Activated CD8-positive, alpha-beta memory T cell treated with anti-CD3 and anti-CD28 coated beads, Interleukin-2, amount 50 U/mL, for 48 hours (primary cell): ENCODE measurements around the gene PES1.
"Not testable (repeated sequence)": the region's sequence is repeated elsewhere in the genome, so short reads cannot be mapped to it uniquely, and the experiment has no call there.

ENCODE experiments used
- DNase-seq: peaks from one replicate; pipeline ENCODE4 v3.0.0-alpha.2; 2020

PES1 gene

DNA sequence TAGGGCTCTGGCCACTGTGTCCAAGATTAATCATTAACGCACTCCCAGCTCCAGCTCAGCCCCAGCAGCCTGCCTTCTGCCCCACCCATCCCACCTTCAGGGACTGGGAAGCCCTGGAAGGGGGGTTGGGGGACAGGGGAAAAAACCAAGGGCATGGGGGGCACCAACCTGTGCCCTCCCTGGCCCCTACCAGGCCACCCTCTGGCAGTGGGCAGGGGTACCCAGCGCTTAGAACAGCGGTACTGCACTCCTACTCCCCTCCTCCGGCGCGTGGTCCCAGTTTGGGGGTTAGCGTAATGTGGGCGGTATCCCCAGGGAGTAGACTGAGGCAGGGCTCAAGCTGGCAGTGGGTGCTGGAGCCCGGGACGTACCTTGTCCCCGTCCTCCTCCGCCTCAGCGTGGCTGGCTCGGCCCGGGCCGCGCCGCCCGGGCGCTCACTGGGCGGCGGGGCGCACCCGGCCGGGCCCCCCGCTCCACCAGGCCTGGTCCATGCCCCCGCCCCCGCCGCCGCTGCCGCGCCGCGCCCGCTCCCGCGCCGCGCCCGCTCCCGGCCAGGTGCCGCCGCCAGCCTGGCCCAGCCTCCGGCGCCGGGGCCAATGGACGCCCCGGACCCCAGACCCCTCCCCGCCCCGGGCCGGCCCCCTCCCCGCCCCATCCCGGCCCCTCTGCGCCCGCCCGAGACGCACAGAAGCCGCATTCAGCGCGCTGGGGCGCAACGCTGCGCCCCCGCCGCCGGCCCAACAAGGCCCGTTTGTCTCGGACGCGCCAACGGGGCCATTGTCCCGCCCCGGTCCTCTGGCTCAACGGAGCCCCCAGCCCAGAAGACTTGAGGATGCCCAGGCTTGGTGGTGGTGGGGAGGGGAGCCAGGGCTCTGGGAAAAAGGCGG, 17.4 kb downstream of the PES1 start, which contains the start of gene GAL3ST1:
Gene GAL3ST1, minus strand, starts transcription at position 571 of the 887 bp plus-strand sequence. CDS start 17,273 bp downstream, outside the sequence.
- DNase-seq, result no peak

DNA sequence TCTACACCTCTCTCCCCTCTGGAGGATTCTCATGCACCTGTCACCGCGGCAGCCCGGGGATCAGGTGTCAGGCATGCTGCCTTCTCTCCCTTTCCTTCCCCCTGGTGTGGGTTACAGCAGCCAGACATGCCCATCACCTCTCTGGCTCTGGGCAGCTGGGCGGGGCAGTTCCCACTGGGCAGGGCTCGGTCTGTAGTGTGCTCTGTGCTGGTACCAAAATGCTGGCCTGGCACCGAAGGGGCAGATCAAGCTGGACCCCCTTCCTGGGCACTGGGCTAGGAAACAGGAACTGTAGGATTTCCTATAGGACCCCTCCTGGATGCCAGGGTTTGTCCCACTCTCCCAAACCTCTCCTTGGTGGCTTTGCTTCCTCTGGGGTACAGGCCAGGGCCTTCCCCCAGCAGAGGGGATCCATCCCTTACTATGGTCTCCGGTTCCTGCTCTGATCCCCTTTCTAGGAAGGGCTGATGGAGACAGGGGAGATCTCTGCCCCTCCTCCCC, 18.1 kb downstream of the PES1 start:
- no peak for DNase-seq

DNA sequence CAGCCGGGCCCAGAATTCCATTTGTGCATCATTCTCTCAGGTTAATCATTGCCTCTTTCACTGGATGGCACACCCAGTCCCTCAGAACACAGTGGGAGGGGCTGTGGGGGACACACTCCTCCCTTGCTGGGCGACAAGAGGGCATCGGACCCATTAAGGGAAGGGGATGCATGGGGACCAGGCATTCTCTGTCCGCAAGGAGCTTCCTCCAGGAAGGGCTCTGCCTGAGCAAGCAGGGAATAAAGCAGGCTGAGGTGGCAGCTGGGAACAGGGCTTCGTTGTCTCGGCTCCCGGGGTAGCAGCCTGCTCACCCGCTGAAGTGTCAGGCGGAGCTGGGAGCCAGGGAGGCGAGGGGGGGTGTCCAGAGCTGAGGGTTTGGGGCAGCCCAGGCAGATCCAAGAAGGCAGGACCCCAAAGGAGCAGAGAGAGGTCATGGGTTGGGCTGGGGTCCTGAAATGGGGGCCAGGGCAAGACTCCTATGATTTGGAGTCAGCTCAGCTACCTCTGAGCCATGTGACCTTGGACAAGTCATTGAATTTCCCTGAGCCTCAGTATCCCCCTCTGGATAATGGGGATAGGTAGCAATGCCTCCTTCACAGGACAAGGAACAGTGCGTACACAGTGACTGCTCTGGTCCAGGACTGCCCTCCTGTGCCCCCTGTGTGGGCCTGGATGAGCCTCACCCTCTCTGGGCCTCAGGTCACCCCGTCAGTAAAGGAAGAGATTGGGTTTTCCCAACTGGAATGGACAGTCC, 18.7 kb downstream of the PES1 start:
- DNase-seq, result no peak

DNA sequence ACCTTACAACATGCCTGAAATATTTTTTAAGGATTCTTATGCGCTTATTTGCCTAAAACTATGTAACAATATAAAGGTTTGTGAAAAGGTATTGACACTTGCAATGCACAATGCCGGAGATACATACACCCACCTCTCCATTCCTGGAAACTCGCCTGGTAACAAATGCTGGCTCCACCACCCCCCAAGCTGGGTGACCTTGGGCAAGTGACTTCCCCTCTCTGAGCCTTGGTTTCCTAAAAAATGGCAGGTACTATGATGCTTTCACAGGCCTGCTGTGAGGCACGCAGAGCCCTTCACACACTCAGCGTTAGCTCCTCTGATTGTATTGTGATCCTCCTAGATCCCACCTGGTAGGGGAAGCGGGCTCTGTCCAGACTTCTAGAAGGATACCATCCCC, 19.5 kb downstream of the PES1 start:
- no peak for DNase-seq

GRCh38 chr22:30569674-30570202, 22.0 kb downstream of the PES1 start:
- no peak for DNase-seq

- DNase-seq, result no peak
These were observed 23.4 kb downstream of the PES1 start for GRCh38 chr22:30568137-30568805.

- DNase-seq, result not testable (repeated sequence)
These were observed 24.4 kb downstream of the PES1 start for GRCh38 chr22:30567277-30567676.

DNA sequence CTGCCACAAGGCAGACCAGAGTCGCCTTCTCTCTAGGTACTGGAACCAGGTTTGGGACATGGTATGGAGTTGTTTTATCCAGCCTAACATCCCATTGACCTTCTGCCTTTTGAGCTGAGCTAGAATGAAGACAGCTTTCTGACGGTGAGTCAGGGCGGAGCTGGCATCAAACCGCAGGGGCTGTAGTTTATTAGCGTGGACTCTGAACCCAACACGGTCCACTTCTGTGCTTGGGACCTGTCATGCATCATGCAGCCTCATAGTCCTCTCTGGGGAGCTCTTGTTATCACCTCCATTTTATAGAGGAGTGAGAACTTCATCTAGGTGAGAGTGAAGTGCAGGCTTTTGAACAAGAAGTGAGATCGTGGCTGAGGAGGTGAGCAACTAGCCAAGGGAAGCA, 25.6 kb downstream of the PES1 start:
- DNase-seq, result no peak

DNA sequence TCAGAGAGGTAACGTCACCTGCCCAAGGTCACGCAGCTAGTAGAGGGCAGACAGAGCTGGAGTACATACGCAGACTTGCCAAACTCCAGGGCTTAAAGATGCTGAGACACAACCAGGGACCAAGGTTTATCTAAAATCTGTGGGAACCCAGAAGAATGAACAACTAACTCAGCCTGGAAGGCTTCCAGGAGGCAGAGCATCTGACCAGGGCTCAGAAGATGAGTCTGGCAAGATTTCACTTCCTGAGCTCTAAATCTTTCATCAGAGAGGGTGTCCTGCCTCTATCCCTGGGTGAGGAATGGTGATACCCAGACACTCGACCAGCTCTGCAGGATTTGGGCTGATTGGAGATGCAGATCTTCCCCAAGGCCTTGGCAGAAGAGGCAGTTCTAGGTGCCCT, 26.4 kb downstream of the PES1 start:
- DNase-seq, result no peak

DNA sequence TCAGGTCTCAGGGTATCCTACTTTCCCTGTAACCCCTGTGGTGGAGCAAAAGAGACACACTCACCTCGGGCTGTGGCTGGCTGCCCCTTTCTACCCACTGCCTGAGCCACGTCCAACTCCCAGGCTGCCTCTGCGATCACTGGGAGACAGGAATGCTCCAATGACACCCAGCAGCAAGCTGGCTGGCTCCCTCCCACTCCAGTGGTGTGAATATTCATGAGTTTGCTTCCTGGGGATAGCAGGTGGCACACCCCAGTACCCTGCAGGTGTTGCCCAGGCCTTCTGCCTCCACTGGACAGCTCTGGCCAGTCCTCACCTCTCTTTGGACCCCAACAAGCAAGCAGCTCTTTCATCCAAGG, 27.0 kb downstream of the PES1 start:
- no peak for DNase-seq

GRCh38 chr22:30564045-30564760, 27.5 kb downstream of the PES1 start:
- no peak for DNase-seq

- no peak for DNase-seq
These were observed 29.3 kb downstream of the PES1 start for GRCh38 chr22:30562366-30562765.

DNA sequence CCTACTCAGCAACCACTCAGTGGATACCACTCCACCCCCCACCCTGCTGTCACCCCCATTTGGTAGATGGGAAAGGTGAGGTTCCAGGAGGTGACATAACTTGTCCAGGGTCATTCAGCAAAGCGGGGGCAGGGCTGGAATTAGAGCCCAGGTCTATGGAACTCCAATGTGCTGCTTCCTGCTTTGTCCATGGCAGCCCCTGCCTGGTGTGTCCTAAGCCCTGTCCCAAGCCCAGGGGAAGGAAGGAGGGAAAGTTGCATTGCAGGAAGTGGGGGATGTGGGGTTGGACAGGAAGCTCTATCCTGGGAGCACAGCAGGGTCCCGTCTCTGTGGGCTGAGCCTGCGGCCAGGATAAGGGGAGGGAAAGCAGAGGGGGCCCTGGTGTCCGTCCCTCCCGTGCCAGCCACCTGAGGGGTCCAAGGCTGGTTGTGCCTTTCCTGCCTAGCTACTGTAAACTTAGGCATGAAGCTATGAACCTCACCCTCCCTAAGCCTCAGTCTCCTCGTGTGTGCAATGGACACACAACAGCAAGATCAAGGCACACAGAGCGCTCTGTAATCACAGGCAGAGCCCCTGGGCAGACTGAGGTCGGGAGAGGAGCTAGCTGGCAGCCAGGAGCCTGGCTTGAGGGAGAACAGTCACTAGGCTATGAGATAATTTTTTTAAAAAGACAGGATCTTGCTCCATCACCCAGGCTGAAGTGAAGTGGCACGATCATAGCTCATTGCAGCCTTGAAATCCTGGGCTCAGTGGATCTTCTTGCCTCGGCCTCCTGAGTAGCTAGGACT, 30.1 kb downstream of the PES1 start:
- no peak for DNase-seq

GRCh38 chr22:30560643-30561202, 31.0 kb downstream of the PES1 start:
- DNase-seq, result not testable (repeated sequence)

DNA sequence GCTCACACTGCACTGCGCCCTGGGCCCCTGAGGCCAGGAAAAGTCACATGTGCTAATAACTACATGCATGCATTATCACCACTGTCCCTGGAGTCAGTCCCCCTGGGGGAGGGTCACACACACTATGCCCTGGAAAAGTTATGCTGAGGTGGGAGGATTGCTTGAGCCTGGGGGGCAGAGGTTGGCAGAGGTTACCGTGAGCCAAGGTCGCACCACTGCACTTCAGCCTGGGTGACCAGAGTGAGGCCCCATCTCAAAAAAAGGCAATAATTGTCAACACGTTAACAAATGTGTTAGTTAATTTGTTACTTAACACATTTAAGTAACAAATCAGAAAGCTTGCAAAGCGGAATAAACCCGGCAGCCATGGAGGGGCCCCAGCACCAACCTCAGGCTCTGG, 31.8 kb downstream of the PES1 start:
- no peak for DNase-seq

DNA sequence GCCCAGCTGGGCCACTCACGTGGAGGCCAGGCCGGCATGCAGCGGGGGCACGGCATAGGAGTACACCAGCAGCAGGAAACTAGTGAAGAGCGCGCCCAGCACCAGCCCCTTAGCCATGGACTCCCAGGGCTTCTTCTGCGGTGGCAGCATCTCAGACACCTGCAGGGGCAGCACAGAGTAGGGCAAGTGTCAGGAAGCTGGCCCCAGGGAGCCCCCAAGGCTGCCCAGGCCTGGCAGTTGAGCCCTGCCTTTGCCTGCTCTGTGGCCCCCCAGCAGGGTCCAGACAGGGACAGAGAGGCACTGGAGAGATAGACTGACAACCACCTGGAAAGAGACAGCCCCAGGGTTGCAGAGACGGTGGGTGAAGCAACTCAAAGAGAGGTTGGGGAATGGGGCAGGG, 34.5 kb downstream of the PES1 start:
- DNase-seq, result no peak

DNA sequence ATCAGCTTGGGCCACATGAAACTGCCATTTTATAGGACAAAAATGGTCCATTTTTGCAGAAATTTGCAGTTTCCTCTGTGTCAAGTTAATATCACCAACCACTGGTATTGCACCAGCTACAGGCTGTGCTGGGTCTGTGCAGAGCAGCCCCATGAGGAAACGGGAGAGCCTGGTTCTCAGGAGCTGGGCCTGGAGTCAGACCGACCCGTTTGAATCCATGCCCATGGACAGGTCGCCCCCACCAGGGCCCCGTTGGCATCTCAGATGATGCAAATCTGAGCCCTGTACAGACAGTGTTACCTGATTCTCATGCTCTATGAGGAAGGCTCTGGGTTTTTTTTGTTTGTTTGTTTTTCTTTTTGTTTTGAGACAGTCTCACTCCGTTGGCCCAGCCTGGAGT, 35.3 kb downstream of the PES1 start:
- no peak for DNase-seq

- DNase-seq, result no peak
These were observed 36.2 kb downstream of the PES1 start for GRCh38 chr22:30555282-30556210.

DNA sequence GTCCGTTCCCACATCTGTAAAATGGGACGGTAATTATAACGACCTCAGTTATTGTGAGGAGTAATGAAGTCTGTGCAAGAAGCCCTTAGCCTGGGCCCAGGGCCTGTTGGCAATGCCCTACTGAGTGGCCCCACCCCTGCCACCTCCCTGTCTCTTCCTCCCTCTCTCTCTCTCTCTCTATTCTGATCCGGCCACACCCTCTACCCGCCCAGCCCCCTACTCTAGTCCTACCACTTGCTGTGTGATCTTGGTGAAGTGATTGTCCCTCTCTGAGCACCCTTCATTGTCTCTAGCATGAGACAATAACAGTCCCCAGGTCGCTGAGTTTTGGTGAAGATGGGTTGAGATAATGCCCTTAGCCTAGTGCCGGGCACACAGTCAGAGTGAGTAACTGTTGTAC, 37.7 kb downstream of the PES1 start:
- DNase-seq, result no peak

DNA sequence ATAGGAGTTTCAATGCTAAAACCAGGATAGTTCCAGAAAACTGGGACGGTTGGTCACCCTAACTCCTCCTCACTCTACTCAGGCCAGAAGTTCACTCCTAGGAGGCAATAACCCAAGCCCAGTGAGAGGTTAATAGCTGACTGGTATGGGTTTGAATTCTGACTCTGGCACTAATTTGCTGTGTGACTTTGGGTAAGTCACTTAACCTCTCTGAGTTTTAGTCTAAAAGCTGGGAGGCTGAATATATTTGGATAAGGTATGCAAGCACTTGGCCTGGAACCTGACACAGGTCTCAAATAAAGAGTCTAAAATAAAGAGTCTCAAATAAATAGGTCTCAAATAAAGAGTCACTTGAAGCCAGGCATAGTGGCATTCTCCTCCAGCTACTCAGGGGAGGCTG, 39.0 kb downstream of the PES1 start:
- no peak for DNase-seq
